GM18519 (cell line): ENCODE data around the gene JKAMP.

Source experiments
- ATAC-seq: cut with Tn5 transposase; IDR thresholded peaks from one replicate; pipeline ENCODE4 v1.9.1; 2021; ENCODE audit warnings: mild to moderate bottlenecking, moderate library complexity; ENCODE audit not compliant: unreplicated experiment, low FRiP score

JKAMP gene

DNA sequence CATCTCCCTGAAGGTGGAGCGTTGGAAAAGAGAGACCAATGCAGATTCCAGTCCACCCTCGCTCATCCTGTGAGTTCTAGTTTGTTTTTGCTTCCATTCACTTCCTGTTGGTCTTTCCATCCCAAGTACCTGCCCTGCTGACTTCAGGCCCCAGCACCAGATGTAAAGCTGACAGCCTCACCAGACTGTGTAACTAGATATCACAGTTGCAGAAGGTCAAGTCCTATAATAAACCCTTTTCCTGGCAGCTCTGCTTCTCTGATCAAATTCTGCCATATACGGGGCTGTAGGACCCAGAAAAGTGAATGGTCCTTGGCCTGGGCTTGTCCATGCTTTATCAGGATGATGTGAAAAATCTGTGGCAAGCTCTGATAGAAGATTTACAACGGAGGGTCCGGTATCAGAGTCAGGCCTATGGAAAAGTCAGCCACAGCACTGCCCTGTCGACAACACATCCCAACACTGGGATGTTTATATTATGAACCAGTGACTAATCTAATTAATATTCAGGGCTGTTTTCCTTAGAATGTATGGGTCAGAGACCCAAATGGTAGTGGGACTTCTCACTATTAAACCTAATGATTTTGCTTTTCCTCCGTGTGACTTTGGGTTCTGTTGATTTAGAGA, 50.2 kb downstream of the JKAMP start:
- no peak for ATAC-seq

DNA sequence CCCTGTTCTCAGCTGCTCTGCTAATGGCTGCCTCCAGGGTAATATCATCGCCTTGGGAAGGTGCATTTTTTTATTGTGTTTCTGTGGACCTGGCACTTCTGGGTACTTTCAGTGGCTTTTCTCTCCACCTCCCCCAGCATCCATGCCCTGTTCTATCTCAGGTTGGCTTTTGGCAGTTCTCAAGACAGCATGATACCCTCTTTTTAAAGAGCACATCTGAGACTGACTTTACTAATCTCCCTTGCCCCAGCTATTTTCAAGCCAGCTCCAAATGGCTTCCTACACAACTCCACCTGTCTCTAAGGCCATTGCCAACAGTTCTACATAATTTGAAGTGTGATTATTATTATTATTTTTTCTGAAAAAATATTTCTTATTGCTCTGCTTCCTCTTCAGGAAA, 53.2 kb downstream of the JKAMP start:
- ATAC-seq: no peak

DNA sequence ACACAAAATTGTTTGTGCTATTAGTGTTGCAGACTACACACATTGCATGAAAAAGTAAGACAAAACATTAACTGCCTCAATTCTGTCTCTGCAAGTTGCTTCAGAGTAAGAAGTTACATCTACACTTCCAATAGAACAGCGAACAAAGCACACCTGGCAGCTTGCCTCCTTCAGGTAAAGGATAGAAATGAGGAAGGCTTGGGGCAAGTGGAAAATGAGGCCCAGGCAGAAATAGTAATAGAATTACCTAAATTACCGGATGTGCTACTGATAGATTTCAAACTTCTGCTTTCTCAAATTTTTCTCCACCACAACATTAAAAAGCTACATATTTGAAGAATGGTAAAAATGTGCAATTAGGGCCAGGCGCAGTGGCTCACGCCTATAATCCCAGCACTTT, 54.6 kb downstream of the JKAMP start:
- ATAC-seq: no peak

DNA sequence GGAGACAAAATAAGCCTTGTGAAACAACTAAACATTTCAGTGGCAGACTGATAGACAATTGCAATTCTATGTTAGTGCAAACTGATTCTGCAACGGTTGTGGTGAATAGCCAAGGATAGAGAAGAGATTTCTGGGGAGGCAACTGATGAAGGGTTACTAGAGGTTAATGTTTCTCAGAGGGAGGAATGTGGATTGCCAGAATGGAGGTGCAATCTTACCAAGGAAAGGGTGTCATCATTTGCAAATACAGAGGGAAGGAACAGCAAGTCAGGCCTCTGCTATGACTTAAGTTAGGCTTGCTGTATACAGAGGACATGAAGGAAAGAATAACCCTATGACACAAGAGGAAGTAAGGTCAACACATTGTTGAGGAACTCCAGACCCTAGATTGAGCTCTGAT, 56.5 kb downstream of the JKAMP start:
- ATAC-seq: no peak

DNA sequence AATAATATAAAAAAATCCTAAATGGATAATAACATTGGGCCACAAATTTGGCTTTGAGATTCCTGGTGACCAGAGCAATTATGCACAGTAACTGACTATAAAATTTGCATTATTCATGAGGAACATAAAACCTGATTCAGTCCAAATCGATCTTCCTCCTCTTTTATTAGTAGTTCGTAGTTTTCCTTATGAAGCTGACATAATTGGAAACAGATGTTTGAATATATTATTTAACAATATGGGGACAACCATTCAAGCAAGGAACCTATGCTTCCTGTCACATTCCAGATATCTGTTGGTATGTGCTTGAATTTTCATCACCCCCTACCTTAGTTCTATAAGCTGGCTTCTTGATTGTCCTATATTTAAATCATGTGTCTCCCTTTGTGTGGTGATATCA, 57.4 kb downstream of the JKAMP start:
- no peak for ATAC-seq

DNA sequence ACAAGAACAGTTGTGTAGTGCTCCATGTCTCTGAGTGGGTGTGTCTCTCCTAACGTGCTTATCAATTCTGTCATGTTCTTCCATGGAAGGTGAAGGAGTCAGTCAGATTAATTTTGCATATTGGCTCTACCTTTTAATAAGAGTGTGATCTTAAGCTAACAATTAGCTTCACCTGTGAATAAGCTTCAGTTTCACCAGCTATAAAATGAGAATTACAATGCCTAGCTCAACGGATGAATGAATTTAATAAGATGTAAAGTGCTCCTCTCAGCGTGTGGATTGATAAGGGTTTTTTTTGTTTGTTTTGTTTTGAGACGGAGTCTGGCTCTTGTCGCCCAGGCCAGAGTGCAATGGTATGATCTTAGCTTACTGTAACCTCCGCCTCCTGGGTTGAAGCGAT, 59.6 kb downstream of the JKAMP start:
- no peak for ATAC-seq

DNA sequence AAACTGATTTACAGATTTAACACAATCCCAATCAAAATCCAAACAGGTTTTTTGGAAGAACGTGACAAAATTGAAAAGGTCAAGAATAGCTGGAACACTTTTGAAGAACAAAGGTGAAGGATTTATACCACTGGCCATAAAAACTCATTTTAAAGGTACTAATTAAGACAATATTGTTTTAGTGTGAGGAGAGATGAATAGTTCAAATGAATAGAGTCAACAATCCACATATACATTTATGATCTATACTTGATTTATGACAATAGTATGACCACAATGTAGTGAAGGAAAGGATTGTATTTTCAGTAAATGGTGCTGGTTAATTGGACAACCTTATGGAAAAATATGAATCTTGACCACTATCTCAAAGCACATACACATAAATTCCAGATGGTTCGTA, 63.0 kb downstream of the JKAMP start:
- no peak for ATAC-seq
